ENCODE data around the gene HLA-DQA1.
"Not testable (repeated sequence)": the region's sequence is repeated elsewhere in the genome, so short reads cannot be mapped to it uniquely, and the experiment has no call there.

HLA-DQA1 gene

GRCh38 chr6:32637219-32637880 lies at the start of gene HLA-DQA1:
Gene HLA-DQA1, plus strand, starts transcription at chr6:32637406. Its CDS starts 53 bp downstream, at chr6:32637459.
- DNase-seq (ENCODE audit: low read depth in 2 of 2, low spot score in 1 of 2), result no peak

GRCh38 chr6:32588156-32588555 lies 49.0 kb upstream of the HLA-DQA1 start:
- no peak for DNase-seq (ENCODE audit: low read depth in 2 of 2, low spot score in 1 of 2)

DNA sequence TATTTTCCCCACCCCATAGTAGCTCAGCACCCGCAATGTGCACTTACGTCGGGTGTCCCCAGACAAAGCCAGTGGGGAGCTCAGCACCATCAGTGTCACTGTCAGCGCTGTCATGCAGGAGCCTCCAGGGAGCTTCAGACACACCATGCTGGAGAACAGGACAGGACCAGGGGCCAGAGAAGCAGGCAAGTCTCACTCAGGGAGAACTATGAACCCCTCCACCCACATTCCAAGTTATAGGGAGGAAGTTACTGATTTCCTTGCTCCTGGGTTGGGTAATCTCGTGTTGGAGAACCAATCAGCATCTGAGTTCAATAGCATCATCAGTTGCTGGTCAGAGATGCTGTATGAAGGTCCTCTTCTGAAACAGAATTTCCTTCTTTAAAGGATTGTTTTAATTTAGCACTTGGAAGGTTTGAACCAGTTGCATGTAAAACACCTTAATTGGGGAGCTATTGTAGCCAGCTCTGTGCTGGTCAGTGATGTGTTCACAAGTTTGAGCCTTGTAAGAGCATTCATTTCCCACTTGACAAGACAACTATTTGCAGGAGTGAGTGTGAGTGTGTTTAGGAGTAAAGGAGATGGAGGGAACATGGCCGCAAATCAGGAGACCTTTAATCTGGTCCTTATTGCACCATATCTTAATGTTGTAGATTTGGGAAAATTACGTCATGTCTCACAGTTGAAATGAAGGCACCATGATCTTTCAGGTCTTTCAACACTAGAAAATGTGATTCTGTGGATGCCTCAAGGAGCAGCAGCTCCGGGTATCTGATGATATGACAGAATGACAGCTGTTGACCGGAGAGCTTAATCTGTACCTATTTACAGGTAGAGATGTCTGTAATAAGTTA lies 47.4 kb upstream of the HLA-DQA1 start, which contains the start of gene HLA-DRB1:
HLA-DRB1 (minus strand) TSS at position 253 of the 854 bp plus-strand sequence; CDS start at position 147, 106 bp downstream.
- DNase-seq (ENCODE audit: low read depth in 2 of 2, low spot score in 1 of 2), result no peak

DNA sequence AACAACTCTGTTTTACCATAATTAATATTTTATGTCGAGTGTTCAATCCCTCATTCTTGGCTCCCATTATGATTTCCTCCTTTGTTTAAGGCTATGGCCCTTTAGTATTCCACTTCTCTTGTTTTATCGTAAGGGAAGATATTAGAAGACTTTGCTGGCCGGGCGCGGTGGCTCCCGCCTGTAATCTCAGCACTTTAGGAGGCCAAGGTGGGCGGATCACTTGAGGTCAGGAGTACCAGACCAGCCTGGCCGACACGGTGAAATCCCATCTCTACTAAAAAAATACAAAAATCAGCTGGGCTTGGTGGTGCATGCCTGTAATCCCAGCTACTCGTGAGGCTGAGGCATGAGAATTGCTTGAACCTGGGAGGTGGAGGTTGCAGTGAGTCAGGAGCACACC lies 46.5 kb upstream of the HLA-DQA1 start:
- DNase-seq (ENCODE audit: low read depth in 2 of 2, low spot score in 1 of 2), result not testable (repeated sequence)

GRCh38 chr6:32597024-32597423 lies 40.2 kb upstream of the HLA-DQA1 start:
- DNase-seq (ENCODE audit: low read depth in 2 of 2, low spot score in 1 of 2), result no peak

- DNase-seq (ENCODE audit: low read depth in 2 of 2, low spot score in 1 of 2), result no peak
These were observed 34.8 kb upstream of the HLA-DQA1 start for GRCh38 chr6:32602383-32602782.

- DNase-seq (ENCODE audit: low read depth in 2 of 2, low spot score in 1 of 2), result no peak
These were observed 34.0 kb upstream of the HLA-DQA1 start for GRCh38 chr6:32603222-32603621.

- no peak for DNase-seq (ENCODE audit: low read depth in 2 of 2, low spot score in 1 of 2)
These were observed 33.3 kb upstream of the HLA-DQA1 start for GRCh38 chr6:32603888-32604287.

DNA sequence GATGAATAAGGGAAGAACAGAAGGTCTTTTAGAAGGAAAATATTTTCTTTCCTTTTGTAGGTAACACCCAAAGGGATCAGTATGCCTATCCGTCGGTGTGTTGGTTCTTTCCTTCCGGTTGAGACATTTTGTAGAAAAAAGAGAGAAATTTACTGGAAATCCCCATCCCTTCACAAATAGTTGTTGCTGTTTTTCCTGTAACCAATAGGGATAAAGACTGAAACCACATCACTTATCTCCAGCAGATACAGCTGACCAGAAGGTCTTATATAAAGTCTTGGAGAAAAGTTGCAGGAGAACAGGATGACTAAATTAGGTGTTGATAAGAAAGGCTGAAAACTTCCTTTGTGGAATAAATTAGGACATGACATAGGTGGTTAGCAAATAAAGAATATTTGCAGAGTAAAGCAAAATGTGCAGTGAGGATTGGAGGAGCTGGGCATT lies 32.8 kb upstream of the HLA-DQA1 start:
- DNase-seq (ENCODE audit: low read depth in 2 of 2, low spot score in 1 of 2), result no peak

- DNase-seq (ENCODE audit: low read depth in 2 of 2, low spot score in 1 of 2), result no peak
These were observed 29.8 kb upstream of the HLA-DQA1 start for GRCh38 chr6:32607263-32607987.

DNA sequence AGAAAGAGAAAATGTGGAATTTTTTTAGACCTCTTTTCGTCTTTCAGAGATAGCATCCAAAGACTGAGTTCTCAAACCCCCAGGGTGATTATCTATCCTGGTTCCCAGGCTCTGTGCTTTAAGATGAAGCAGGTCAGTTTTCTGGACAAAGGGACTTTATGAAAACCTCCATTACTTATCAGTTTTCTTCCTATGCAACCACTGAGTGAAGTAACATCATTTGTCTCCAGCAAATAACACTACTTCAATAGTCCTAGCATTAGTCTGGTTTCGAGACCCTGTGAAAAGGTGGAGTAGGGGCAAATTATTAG lies 29.3 kb upstream of the HLA-DQA1 start:
- no peak for DNase-seq (ENCODE audit: low read depth in 2 of 2, low spot score in 1 of 2)

- no peak for DNase-seq (ENCODE audit: low read depth in 2 of 2, low spot score in 1 of 2)
These were observed 28.8 kb upstream of the HLA-DQA1 start for GRCh38 chr6:32608362-32608761.

DNA sequence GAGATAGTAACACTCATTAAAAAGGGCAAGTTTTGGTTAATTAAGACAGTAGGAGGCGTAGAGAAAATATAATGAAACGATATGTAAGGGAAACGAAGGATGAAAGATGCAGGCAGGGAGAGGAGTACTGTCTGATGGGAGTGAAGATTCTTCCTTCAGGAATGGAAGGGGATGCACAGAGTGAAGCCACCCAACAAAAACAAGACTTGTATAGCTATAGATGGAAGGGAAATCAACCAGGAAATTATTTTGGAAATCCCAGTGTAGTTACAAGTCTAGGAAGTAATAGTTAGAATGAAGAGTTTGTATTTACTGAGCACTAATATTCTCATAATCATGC lies 27.8 kb upstream of the HLA-DQA1 start:
- no peak for DNase-seq (ENCODE audit: low read depth in 2 of 2, low spot score in 1 of 2)

DNA sequence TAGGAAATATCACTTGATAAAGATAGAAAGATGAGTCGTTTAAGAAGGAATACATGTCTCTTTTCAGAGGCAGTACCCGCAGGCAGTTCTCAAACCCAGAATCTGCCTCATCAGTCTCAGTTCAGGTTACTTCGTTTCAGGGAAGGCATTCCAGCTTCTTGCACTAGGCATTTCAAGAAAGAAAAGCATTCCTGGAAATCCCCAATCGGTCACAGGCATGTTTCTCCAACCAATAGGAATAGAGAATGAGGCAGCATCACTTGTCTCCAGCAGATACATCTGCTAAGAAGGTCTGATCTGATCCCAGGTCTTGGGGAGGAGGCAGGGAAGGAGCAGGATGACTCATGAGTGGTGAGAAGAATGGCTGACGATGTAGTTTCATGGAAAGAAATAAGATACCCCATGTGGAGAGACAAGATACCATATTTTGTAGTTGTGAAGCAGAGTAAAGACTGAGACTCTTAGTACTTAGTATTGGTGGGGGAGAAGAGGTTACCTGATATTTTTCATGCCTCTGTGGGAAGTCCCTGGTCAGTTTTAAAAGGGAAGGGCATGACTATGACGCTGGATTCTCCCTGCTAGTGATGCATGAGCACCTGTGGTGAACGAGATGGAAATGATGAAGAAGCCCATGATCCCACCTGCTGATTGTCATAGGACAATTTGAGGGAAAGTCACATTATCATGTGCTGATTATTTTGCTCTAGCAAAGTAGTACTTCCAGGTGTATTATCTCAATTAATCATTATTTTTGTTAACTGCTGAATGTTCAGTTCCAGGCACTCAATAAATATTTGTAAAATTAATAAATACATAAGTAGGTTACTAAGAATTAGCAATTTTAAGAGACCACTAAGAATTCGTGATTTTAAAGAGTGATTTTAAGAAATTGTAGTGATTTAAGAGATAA lies 27.2 kb upstream of the HLA-DQA1 start:
- no peak for DNase-seq (ENCODE audit: low read depth in 2 of 2, low spot score in 1 of 2)

DNA sequence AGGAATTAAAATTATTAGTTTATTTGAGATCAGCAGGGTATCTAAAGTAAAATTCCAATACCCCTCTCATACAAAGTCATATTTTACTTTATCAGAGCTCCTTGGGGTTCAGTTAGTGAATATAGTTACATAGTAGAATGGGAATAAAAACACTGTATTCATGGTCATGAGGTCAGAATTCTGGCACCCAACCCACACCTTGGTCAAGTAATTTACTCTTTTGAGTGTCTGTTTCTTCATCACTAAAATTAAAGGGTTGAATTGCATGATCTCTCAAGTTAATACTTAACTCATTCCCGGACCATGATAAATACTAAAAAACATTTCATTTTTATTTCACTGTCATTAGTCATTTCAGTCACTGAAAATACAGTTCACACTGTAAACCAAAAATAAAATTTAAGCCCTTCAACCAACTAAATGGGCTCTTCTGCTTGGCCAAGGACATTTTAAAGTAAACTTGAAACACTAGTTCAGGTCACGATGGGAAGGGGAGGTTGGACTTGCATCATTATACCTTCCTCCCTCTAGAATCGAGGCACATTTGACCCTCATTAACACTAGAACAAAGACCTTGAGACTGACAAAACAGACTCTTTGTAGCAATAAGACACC lies 26.4 kb upstream of the HLA-DQA1 start:
- DNase-seq (ENCODE audit: low read depth in 2 of 2, low spot score in 1 of 2), result no peak

- no peak for DNase-seq (ENCODE audit: low read depth in 2 of 2, low spot score in 1 of 2)
These were observed 23.7 kb upstream of the HLA-DQA1 start for GRCh38 chr6:32613475-32613874.

- DNase-seq (ENCODE audit: low read depth in 2 of 2, low spot score in 1 of 2), result no peak
These were observed 22.7 kb upstream of the HLA-DQA1 start for GRCh38 chr6:32614366-32615081.

GRCh38 chr6:32615885-32616532 lies 21.2 kb upstream of the HLA-DQA1 start:
- no peak for DNase-seq (ENCODE audit: low read depth in 2 of 2, low spot score in 1 of 2)

DNA sequence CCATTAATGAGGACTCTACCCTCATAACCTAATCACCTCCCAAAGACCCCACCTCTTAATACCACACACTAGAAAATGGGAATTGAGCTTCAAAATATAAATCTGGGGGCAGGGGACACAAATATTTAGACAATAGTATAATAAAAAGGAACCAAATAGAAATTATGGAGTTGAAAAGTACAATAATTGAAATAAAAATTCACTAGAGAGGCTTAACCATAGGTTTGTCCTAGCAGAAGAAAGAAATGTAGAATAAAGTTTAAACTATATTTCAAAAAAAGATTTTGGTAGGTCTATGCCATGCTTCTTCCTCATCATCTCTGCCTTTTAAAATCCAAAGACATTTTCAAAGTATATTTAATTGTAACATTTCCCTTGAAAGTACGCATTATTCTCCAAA lies 19.5 kb upstream of the HLA-DQA1 start:
- DNase-seq (ENCODE audit: low read depth in 2 of 2, low spot score in 1 of 2), result no peak
